ENCODE results near the gene HBEGF.
A peak's percentile ranks its signal among the peaks of the same experiment; 100 is the strongest.

Gene HBEGF

DNA sequence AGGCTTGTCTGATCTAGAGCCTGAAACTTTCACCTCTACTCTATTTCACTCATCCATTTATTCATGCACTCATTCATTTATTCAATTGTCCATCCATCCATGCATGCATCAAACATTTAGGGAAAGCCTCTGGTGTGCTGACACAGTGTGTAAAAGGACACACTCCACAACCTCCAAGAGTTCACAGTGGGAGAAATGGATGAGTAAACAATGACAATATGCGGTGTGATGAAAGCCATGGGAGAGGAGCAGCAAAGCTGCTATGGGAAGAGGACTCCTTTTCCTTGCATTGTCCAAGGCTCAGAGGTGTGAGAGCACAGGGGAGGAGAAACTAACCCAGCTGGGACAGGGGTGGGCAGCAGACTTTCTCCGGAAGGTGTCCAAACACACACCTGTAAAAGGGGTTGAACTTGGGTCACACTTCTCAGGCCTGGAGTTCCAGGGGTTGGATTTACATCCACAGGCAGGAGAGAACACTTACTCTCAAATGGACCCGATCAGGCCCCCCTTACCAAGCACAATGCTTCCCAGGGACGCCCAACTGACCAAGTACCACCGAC, 22.3 kb downstream of the HBEGF start:
- Histone ChIP-seq H3K9me3 (ENCODE audit: control insufficient read depth, low read length) (no peaks in the 10 kb centered on the region), H3K27ac (ENCODE audit: low read length, poor library complexity, severe bottlenecking) (peak overlapping the region; percentile 58), H2BK12ac (ENCODE audit: low read length in 2 of 2) (peak overlapping the region; percentile 94 to 95), H4K8ac (ENCODE audit: low read length) (no peak overlapping the region), H3K18ac (ENCODE audit: low read depth in 1 of 2, low read length in 2 of 2) (peak overlapping the region; percentile 79 to 84), H3K4ac (ENCODE audit: low read depth in 1 of 2, low read length in 2 of 2) (peak overlapping the region; percentile 32 to 35), H4K91ac (ENCODE audit: low read length) (peak overlapping the region; percentile 11), H3K4me3 (ENCODE audit: insufficient read depth in 1 of 2, low read depth in 1 of 2, low read length in 2 of 2) (no peak overlapping the region), H3K4me2 (ENCODE audit: low read length, poor library complexity, severe bottlenecking) (no peak overlapping the region), H2AFZ (ENCODE audit: low read depth, low read length) (no peak overlapping the region), H3K4me1 (ENCODE audit: control insufficient read depth, insufficient read depth, low read depth, low read length) (peaks cover 26% of the 10 kb centered on the region), H2BK120ac (ENCODE audit: low read depth, low read length) (no peak overlapping the region), H2BK15ac (ENCODE audit: low read depth, poor library complexity, severe bottlenecking) (no peak overlapping the region), H3K36me3 (ENCODE audit: control insufficient read depth in 1 of 2, insufficient read depth in 2 of 2, low read depth in 1 of 2, low read length in 2 of 2) (no peaks in the 10 kb centered on the region), H3K9ac (ENCODE audit: low read length) (no peak overlapping the region), H3K79me1 (replicated peaks; ENCODE audit: low read length, poor library complexity, severe bottlenecking) (no peaks in the 10 kb centered on the region), H2AK5ac (ENCODE audit: low read length, severe bottlenecking) (peak overlapping the region; percentile 83), H3K27me3 (ENCODE audit: control insufficient read depth in 1 of 2, insufficient read depth in 1 of 2, low read length in 2 of 2) (no peaks in the 10 kb centered on the region), H2BK5ac (ENCODE audit: low read depth, low read length, poor library complexity, severe bottlenecking) (peak overlapping the region; percentile 14), H3K14ac (ENCODE audit: low read length in 2 of 2) (peak overlapping the region in 1 of 2 experiments; percentile 66), H3K23ac (ENCODE audit: low read length in 2 of 2) (no peak overlapping the region)
- 91% methylated on average over 5 of the region's 5 CpGs for WGBS
- peak; percentile 54 for DNase-seq

DNA sequence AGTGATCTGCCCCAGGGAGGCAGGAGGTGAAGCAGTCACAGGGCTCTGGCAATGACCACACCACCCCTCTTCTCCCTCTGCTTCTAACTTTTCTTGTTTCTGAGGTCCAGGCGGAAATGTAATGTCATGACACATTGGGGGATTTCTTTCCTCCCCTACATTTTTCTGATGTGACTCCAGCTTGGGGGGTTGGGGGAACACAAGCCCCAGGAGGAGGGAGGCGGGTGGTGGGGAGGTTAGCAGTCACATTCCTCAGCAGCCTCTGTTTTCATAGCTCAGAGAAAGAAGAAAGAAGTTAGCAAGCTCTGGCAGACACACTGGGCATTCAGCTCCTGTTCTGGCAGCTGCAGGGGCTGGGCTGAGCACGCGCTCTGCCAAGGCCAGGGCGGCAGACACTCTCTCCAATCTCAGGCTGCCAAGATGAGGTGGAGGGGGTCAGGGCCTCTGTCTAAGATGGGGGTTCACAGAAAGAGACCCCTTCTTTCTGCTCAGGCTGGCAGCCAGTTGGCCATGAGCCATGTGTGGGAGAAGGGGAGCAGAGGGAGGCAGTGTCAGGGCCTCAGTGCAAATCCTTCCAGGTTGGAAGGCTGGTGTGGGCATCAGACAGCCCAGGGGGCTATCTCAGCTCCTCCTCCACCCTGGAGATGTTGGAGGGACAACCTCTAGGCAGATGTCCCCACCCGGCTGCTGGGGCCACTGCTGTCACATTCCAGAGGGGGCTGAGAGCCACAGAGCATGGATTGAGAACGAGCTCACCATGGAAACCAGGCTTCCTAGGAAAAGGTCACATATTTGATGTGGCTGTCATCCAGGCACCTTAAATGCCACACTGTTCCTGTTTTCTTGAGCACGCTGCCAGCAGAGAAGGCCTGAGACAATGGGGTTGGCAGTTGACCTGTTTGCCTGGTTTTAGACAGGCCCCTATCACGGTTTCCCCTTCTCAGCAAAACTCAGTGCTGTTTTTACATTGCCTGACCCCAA, 23.4 kb downstream of the HBEGF start:
- Histone ChIP-seq H3K79me1 (replicated peaks; ENCODE audit: low read length, poor library complexity, severe bottlenecking) (no peaks in the 10 kb centered on the region), H2BK15ac (ENCODE audit: low read depth, poor library complexity, severe bottlenecking) (peak overlapping the region; percentile 54), H3K9ac (ENCODE audit: low read length) (peak overlapping the region; percentile 48), H3K4ac (ENCODE audit: low read depth in 1 of 2, low read length in 2 of 2) (peak overlapping the region; percentile 0 to 88), H2AFZ (ENCODE audit: low read depth, low read length) (no peak overlapping the region), H3K18ac (ENCODE audit: low read depth in 1 of 2, low read length in 2 of 2) (peak overlapping the region; percentile 84 to 99), H3K27ac (ENCODE audit: low read length, poor library complexity, severe bottlenecking) (peak overlapping the region; percentile 95), H3K23ac (ENCODE audit: low read length in 2 of 2) (peak overlapping the region; percentile 2 to 10), H3K4me1 (ENCODE audit: control insufficient read depth, insufficient read depth, low read depth, low read length) (peaks cover 25% of the 10 kb centered on the region), H3K9me3 (ENCODE audit: control insufficient read depth, low read length) (no peaks in the 10 kb centered on the region), H3K14ac (ENCODE audit: low read length in 2 of 2) (peak overlapping the region in 1 of 2 experiments; percentile 30), H3K36me3 (ENCODE audit: control insufficient read depth in 1 of 2, insufficient read depth in 2 of 2, low read depth in 1 of 2, low read length in 2 of 2) (no peaks in the 10 kb centered on the region), H2BK12ac (ENCODE audit: low read length in 2 of 2) (peak overlapping the region; percentile 56 to 99), H3K27me3 (ENCODE audit: control insufficient read depth in 1 of 2, insufficient read depth in 1 of 2, low read length in 2 of 2) (no peaks in the 10 kb centered on the region), H4K91ac (ENCODE audit: low read length) (peak overlapping the region; percentile 98), H3K4me2 (ENCODE audit: low read length, poor library complexity, severe bottlenecking) (peak overlapping the region; percentile 31), H4K8ac (ENCODE audit: low read length) (peak overlapping the region; percentile 92), H3K4me3 (ENCODE audit: insufficient read depth in 1 of 2, low read depth in 1 of 2, low read length in 2 of 2) (peak overlapping the region in 1 of 2 experiments; percentile 30), H2AK5ac (ENCODE audit: low read length, severe bottlenecking) (peak overlapping the region; percentile 95), H2BK120ac (ENCODE audit: low read depth, low read length) (peak overlapping the region; percentile 92), H2BK5ac (ENCODE audit: low read depth, low read length, poor library complexity, severe bottlenecking) (peak overlapping the region; percentile 92)
- DNase-seq, result peak; percentile 94
- 36% methylated on average over 8 of the region's 9 CpGs for WGBS

DNA sequence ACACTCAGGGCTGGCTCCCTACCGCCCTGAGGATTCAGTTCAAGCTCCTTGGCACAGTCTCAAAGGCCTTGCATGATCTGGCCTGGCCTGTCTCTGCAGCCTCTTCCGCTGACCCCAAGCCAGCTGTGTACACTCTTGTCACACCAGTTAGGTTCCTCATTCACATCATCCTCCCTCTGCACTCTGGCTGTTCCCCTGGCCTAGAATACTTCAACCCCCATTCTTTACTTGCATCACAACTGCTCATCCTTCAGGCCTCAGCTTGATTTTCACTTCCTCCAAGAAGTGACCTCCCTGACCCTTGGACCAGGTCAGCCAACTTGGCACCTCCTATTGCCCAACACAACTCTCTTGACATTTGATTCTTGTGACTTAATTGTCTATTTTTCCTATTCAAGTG, 24.6 kb downstream of the HBEGF start:
- Histone ChIP-seq H3K9ac (ENCODE audit: low read length) (no peak overlapping the region), H3K27ac (ENCODE audit: low read length, poor library complexity, severe bottlenecking) (no peak overlapping the region)
- 91% methylated on average over 2 of the region's 2 CpGs for WGBS

DNA sequence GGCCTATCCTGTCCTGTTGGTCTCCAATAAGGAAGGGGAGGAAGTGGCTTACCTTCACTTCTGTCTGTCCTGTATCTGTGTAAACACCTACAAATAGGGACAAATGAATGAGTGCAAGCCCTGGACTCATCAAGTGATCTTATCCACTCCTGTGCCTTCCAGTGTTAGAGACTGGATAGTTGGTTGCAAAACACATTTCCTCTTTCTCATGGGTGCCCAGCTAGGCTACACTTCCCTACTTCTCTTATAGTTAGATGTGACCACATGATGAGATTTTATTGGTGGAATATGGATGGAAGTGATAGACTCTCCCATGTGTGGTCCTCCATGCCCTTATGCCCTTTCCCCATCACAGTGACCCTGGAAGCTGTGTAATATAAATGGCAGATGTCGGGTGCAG, 26.6 kb downstream of the HBEGF start:
- no peaks in the 10 kb centered on the region for H3K36me3 ChIP-seq (ENCODE audit: control insufficient read depth in 1 of 2, insufficient read depth in 2 of 2, low read depth in 1 of 2, low read length in 2 of 2)
- H2BK120ac ChIP-seq (ENCODE audit: low read depth, low read length), result no peak overlapping the region
- no peak overlapping the region for H4K91ac ChIP-seq (ENCODE audit: low read length)
- H2BK15ac ChIP-seq (ENCODE audit: low read depth, poor library complexity, severe bottlenecking), result no peak overlapping the region
- no peak overlapping the region for H2BK5ac ChIP-seq (ENCODE audit: low read depth, low read length, poor library complexity, severe bottlenecking)
- no peaks in the 10 kb centered on the region for H3K9me3 ChIP-seq (ENCODE audit: control insufficient read depth, low read length)
- H3K14ac ChIP-seq (ENCODE audit: low read length in 2 of 2), result no peak overlapping the region
- H2AFZ ChIP-seq (ENCODE audit: low read depth, low read length), result no peak overlapping the region
- no peak overlapping the region for H2BK12ac ChIP-seq (ENCODE audit: low read length in 2 of 2)
- H3K27ac ChIP-seq (ENCODE audit: low read length, poor library complexity, severe bottlenecking), result no peak overlapping the region
- no peak overlapping the region for H3K9ac ChIP-seq (ENCODE audit: low read length)
- no peak overlapping the region for H3K4me3 ChIP-seq (ENCODE audit: insufficient read depth in 1 of 2, low read depth in 1 of 2, low read length in 2 of 2)
- H3K4me1 ChIP-seq (ENCODE audit: control insufficient read depth, insufficient read depth, low read depth, low read length), result peaks cover 21% of the 10 kb centered on the region
- H4K8ac ChIP-seq (ENCODE audit: low read length), result no peak overlapping the region
- no peak for DNase-seq
- H3K4me2 ChIP-seq (ENCODE audit: low read length, poor library complexity, severe bottlenecking), result no peak overlapping the region
- no peaks in the 10 kb centered on the region for H3K79me1 ChIP-seq (replicated peaks; ENCODE audit: low read length, poor library complexity, severe bottlenecking)
- no peak overlapping the region for H3K23ac ChIP-seq (ENCODE audit: low read length in 2 of 2)
- H3K4ac ChIP-seq (ENCODE audit: low read depth in 1 of 2, low read length in 2 of 2), result no peak overlapping the region
- no peak overlapping the region for H3K18ac ChIP-seq (ENCODE audit: low read depth in 1 of 2, low read length in 2 of 2)
- no peaks in the 10 kb centered on the region for H3K27me3 ChIP-seq (ENCODE audit: control insufficient read depth in 1 of 2, insufficient read depth in 1 of 2, low read length in 2 of 2)
- 90% methylated on average over 1 of the region's 1 CpG for WGBS
- peak overlapping the region; percentile 38 for H2AK5ac ChIP-seq (ENCODE audit: low read length, severe bottlenecking)

More for the DNA sequence above, 24.6 kb downstream of the HBEGF start:
- peaks cover 24% of the 10 kb centered on the region for H3K4me1 ChIP-seq (ENCODE audit: control insufficient read depth, insufficient read depth, low read depth, low read length)
- no peaks in the 10 kb centered on the region for H3K79me1 ChIP-seq (replicated peaks; ENCODE audit: low read length, poor library complexity, severe bottlenecking)
- no peaks in the 10 kb centered on the region for H3K9me3 ChIP-seq (ENCODE audit: control insufficient read depth, low read length)
- peak overlapping the region; percentile 53 for H2BK15ac ChIP-seq (ENCODE audit: low read depth, poor library complexity, severe bottlenecking)
- H3K27me3 ChIP-seq (ENCODE audit: control insufficient read depth in 1 of 2, insufficient read depth in 1 of 2, low read length in 2 of 2), result no peaks in the 10 kb centered on the region
- no peak overlapping the region for H3K4me3 ChIP-seq (ENCODE audit: insufficient read depth in 1 of 2, low read depth in 1 of 2, low read length in 2 of 2)
- no peak for DNase-seq
- H4K91ac ChIP-seq (ENCODE audit: low read length), result no peak overlapping the region
- H3K14ac ChIP-seq (ENCODE audit: low read length in 2 of 2), result no peak overlapping the region
- peak overlapping the region in 1 of 2 experiments; percentile 72 for H2BK12ac ChIP-seq (ENCODE audit: low read length in 2 of 2)
- no peak overlapping the region for H3K23ac ChIP-seq (ENCODE audit: low read length in 2 of 2)
- H3K4ac ChIP-seq (ENCODE audit: low read depth in 1 of 2, low read length in 2 of 2), result no peak overlapping the region
- H3K36me3 ChIP-seq (ENCODE audit: control insufficient read depth in 1 of 2, insufficient read depth in 2 of 2, low read depth in 1 of 2, low read length in 2 of 2), result no peaks in the 10 kb centered on the region
- no peak overlapping the region for H2AFZ ChIP-seq (ENCODE audit: low read depth, low read length)
- no peak overlapping the region for H2BK120ac ChIP-seq (ENCODE audit: low read depth, low read length)
- H2BK5ac ChIP-seq (ENCODE audit: low read depth, low read length, poor library complexity, severe bottlenecking), result peak overlapping the region; percentile 40
- no peak overlapping the region for H3K4me2 ChIP-seq (ENCODE audit: low read length, poor library complexity, severe bottlenecking)
- peak overlapping the region; percentile 90 for H2AK5ac ChIP-seq (ENCODE audit: low read length, severe bottlenecking)
- H4K8ac ChIP-seq (ENCODE audit: low read length), result no peak overlapping the region
- peak overlapping the region; percentile 2 to 49 for H3K18ac ChIP-seq (ENCODE audit: low read depth in 1 of 2, low read length in 2 of 2)
